ENCODE data around the gene ZNF132. TPM values are rescaled to one million over a fixed set of nuclear protein-coding genes. Genes with fewer than 3 reads are reported as not detected.

ZNF132 gene
- total RNA-seq, 1 experiment from 2014 or later = 0.16 TPM

Small RNA genes within 50 kb of the gene (small RNA-seq; reads per million reads assigned to genes)
- gene MIR4754 (0 to 0.02 reads per million in 2 experiments), gene RNU6-1337P (0 reads per million in 2 experiments)

Other genes with a start within 250 kb of the ZNF132 start
- gene ZNF544, start 211.2 kb downstream of the ZNF132 start, total RNA-seq (2014; rRNA removed; shearing (Covaris generic)) = 7.6 and 8.3 TPM in 2 replicates
- 2.9 and 3.6 TPM in 2 replicates for gene ZNF8, start 161.2 kb downstream of the ZNF132 start, total RNA-seq (2014; rRNA removed; shearing (Covaris generic))
- gene ERVK3-1, start 134.8 kb downstream of the ZNF132 start, total RNA-seq (2014; rRNA removed; shearing (Covaris generic)) = 48.0 and 48.1 TPM in 2 replicates
- 2.9 and 3.2 TPM in 2 replicates for gene ZSCAN22, start 113.2 kb downstream of the ZNF132 start, total RNA-seq (2014; rRNA removed; shearing (Covaris generic))
- 18.7 and 23.4 TPM in 2 replicates for gene A1BG, start 86.7 kb downstream of the ZNF132 start, total RNA-seq (2014; rRNA removed; shearing (Covaris generic))
- 0.40 and 1.3 TPM in 2 replicates for gene ZNF497, start 77.4 kb downstream of the ZNF132 start, total RNA-seq (2014; rRNA removed; shearing (Covaris generic))
- 0.40 and 0.87 TPM in 2 replicates for gene ZNF837, start 59.1 kb downstream of the ZNF132 start, total RNA-seq (2014; rRNA removed; shearing (Covaris generic))
- 1,789 and 1,795 TPM in 2 replicates for gene RPS5, start 52.9 kb downstream of the ZNF132 start, total RNA-seq (2014; rRNA removed; shearing (Covaris generic))
- gene RNF225, start 44.5 kb downstream of the ZNF132 start, total RNA-seq (2014; rRNA removed; shearing (Covaris generic)) = not detected in 2 replicates
- gene ZNF584, start 31.5 kb downstream of the ZNF132 start, total RNA-seq (2014; rRNA removed; shearing (Covaris generic)) = 12.5 and 13.9 TPM in 2 replicates
- gene ZNF324B, start 11.5 kb upstream of the ZNF132 start, total RNA-seq (2014; rRNA removed; shearing (Covaris generic)) = 6.8 TPM in 2 replicates
- 6.3 and 7.7 TPM in 2 replicates for gene ZNF324, start 26.9 kb upstream of the ZNF132 start, total RNA-seq (2014; rRNA removed; shearing (Covaris generic))
- gene ZNF446, start 36.2 kb upstream of the ZNF132 start, total RNA-seq (2014; rRNA removed; shearing (Covaris generic)) = 7.6 and 8.7 TPM in 2 replicates
- 0.13 and 0.16 TPM in 2 replicates for gene SLC27A5, start 71.8 kb upstream of the ZNF132 start, total RNA-seq (2014; rRNA removed; shearing (Covaris generic))
- gene ZBTB45, start 79.7 kb upstream of the ZNF132 start, total RNA-seq (2014; rRNA removed; shearing (Covaris generic)) = 1.9 and 3.3 TPM in 2 replicates
- 346 and 425 TPM in 2 replicates for gene TRIM28, start 103.9 kb upstream of the ZNF132 start, total RNA-seq (2014; rRNA removed; shearing (Covaris generic))
- gene CHMP2A, start 115.0 kb upstream of the ZNF132 start, total RNA-seq (2014; rRNA removed; shearing (Covaris generic)) = 82.6 and 89.4 TPM in 2 replicates
- 82.8 and 85.3 TPM in 2 replicates for gene UBE2M, start 118.5 kb upstream of the ZNF132 start, total RNA-seq (2014; rRNA removed; shearing (Covaris generic))
- gene MZF1, start 133.2 kb upstream of the ZNF132 start, total RNA-seq (2014; rRNA removed; shearing (Covaris generic)) = 5.4 and 5.9 TPM in 2 replicates